ENCODE measurements around the gene SELENOO. TPM values are rescaled to one million over a fixed set of nuclear protein-coding genes. Genes with fewer than 3 reads are reported as not detected.

The SELENOO gene
- total and polyA plus RNA-seq, 4 donors: 11.6 to 105 (median 17.9) TPM

DNA sequence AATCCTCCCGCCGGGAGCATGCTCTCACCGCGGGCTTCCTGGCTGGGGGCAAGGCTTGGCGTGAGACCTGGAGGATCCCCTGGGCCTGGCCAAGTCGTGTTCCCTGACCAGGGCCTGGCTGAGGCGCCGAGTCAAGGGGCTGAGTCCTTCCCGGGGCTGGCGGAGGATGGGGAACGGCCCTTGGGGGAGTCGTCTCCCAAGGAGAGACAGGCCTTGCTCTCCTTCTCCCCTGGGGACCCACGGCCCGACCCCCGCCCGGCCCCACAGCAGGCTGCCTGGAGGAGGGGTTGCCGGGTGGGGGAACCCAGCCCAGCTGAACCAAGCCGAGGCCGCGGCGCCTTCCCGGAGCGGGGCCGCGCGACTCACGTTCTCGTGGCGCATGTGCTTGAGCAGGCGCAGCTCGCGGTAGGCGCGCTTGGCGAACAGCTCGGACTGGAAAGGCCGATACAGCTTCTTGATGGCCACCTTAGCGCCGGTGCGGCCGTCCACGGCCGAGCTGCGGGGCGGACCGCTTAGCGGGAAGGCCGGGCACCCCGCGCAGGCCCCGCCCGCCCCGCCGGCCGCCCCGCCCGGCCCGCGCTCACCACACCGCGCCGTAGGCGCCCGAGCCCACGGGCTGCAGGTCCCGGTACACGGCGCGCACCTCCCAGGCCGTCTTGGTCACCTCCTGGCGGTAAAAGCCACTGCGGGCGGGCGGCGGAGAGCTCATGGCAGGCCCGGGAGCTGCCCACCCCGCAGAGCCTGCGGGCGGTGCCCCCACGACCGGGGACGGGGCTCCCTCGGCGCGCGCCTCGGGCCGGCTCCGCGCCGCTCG lies 60.2 kb downstream of the SELENOO start:
- Histone ChIP-seq H3K36me3 (ENCODE audit: control insufficient read depth in 1 of 2, insufficient read depth in 2 of 2, low read length in 1 of 2) (no peaks in the 10 kb centered on the region), H3K27ac (ENCODE audit: low read depth in 1 of 2, low read length in 2 of 2) (no peak overlapping the region), H3K9me3 (ENCODE audit: control insufficient read depth, low read length) (no peaks in the 10 kb centered on the region), H3K27me3 (ENCODE audit: control insufficient read depth in 1 of 2, insufficient read depth in 2 of 2, low read length in 1 of 2) (no peaks in the 10 kb centered on the region), H3K4me3 (ENCODE audit: low read length in 2 of 2) (peak overlapping the region; percentile 23 to 46), H3K4me1 (ENCODE audit: control insufficient read depth in 1 of 2, insufficient read depth in 2 of 2, low read length in 2 of 2) (no peaks in the 10 kb centered on the region)
- ATAC-seq (ENCODE audit: low FRiP score) (peak; percentile 5), DNase-seq (peak in 1 of 2 donors; percentile 71)
- intact Hi-C loops (cut with DNase I): no loop called here
- 0 to 1% methylated on average over 64 to 92 of the region's 92 CpGs for WGBS, 2 donors

DNA sequence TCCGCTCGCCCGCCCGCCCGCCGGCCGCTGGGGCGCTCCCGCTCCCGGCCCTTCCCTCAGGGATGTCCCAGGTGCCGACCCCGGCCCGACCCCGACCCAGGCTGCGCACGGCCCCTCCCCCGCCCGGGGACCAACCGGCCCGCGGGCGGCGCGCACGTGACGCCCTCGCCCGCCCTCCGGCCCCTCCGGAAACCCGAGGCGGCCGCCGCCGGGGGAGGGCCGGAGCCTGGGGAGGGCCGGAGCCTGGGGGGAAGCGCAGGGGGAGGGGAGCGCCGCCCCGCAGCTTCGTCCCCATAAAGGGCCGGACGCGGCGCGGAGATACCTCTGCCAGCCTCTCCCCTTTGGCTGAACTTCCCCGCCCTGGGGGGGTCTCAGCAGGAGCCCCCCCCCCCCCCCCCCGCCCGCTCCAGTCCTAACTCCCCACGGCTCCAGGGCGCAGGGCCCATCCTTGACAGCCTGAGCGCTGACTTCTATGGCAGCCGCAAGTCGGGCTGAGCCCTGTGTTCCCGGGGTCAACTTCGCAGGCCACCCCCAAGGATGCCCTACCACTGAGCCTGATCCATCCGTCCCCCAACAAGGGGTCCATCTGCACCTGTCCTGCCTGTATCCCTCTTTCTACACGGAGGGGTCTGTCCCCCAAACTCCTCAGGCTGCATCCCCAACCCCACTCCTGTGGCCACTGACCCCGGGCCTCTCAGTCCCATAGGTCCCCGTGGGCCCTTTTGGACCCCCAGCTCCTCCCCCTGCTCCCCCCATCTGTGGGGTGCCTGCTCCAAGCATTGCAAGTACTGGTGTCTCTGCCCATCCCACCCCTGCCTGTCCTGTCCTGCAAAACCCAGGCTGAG lies 61.0 kb downstream of the SELENOO start, which contains the start of gene MAPK12:
Gene MAPK12, minus strand, starts transcription at position 69 of the 845 bp plus-strand sequence. CDS start 174 bp downstream, outside the sequence.
- DNase-seq (no peak), ATAC-seq (ENCODE audit: low FRiP score) (no peak)
- no peaks in the 10 kb centered on the region for H3K9me3 ChIP-seq (ENCODE audit: control insufficient read depth, low read length)
- no peaks in the 10 kb centered on the region for H3K36me3 ChIP-seq (ENCODE audit: control insufficient read depth in 1 of 2, insufficient read depth in 2 of 2, low read length in 1 of 2)
- WGBS, 2 donors: 5 to 11% methylated on average over 31 to 60 of the region's 61 CpGs
- no peaks in the 10 kb centered on the region for H3K27me3 ChIP-seq (ENCODE audit: control insufficient read depth in 1 of 2, insufficient read depth in 2 of 2, low read length in 1 of 2)
- intact Hi-C loops (cut with DNase I): no loop called here
- no peak within 1 kb of the TSS for H3K27ac ChIP-seq (ENCODE audit: low read depth in 1 of 2, low read length in 2 of 2)
- H3K4me1 ChIP-seq (ENCODE audit: control insufficient read depth in 1 of 2, insufficient read depth in 2 of 2, low read length in 2 of 2): no peaks in the 10 kb centered on the region
- H3K4me3 ChIP-seq (ENCODE audit: low read length in 2 of 2): peak within 1 kb of the TSS; percentile 23 to 46

DNA sequence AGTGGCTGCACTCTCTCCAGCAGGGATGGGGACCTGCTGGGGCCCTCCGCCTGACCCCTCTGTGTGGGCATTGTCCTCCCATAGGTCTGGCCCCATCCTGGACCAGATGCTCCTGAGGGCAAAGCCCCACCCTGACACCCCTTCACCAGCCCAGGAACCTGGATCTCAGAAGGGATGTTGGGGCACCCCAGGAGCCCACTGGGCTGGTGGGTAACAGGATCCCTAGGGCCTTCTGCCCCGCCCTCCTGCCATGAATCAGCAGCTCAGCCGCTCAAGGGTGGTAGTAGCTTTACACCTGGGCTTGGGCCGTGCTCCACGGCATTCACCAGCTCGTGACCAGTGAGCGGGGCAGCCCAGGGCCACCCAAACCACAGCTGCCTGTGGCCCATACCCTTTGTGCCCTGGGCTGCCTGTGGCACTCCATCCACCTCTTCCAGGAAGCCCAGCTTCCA lies 61.7 kb downstream of the SELENOO start:
- H3K9me3 ChIP-seq (ENCODE audit: control insufficient read depth, low read length): no peaks in the 10 kb centered on the region
- H3K27me3 ChIP-seq (ENCODE audit: control insufficient read depth in 1 of 2, insufficient read depth in 2 of 2, low read length in 1 of 2): no peaks in the 10 kb centered on the region
- DNase-seq (no peak), ATAC-seq (ENCODE audit: low FRiP score) (no peak)
- no peak overlapping the region for H3K4me3 ChIP-seq (ENCODE audit: low read length in 2 of 2)
- intact Hi-C loops (cut with DNase I): no loop called here
- H3K27ac ChIP-seq (ENCODE audit: low read depth in 1 of 2, low read length in 2 of 2): no peak overlapping the region
- H3K36me3 ChIP-seq (ENCODE audit: control insufficient read depth in 1 of 2, insufficient read depth in 2 of 2, low read length in 1 of 2): no peaks in the 10 kb centered on the region
- WGBS, 2 donors: 84 to 86% methylated on average over 7 of the region's 7 CpGs
- H3K4me1 ChIP-seq (ENCODE audit: control insufficient read depth in 1 of 2, insufficient read depth in 2 of 2, low read length in 2 of 2): no peaks in the 10 kb centered on the region

DNA sequence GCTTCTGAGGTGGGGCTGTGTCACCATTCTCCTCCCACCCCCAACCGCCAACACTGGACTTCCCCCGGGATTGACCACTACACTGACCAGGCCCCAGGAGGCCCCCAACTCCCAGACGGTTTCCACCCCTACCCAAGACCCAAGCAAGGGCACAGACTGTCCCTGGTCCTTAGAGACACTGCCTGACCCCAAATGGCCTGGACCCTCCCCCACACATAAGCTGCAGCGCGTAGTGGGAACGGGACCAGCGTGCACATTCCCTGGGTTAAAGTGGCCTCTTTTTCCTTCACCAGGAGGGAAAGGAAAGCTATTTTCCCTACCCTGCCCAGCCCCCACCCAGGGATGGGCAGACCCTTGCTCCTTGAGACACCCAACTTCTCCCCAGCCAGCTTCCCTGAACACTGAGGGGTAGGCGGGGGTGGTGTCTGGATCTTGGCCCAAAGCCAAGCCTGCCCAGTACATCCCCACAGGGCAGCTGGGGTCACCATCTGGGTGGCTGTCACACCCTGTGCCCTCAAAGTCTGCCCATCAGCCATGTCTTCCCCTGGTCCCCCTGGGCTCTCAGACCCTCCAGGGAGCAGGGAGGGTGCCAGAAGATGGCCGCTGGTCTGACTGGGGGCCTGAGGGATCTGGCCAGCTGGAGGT lies 62.3 kb downstream of the SELENOO start:
- H3K4me1 ChIP-seq (ENCODE audit: control insufficient read depth in 1 of 2, insufficient read depth in 2 of 2, low read length in 2 of 2): no peaks in the 10 kb centered on the region
- no peak overlapping the region for H3K27ac ChIP-seq (ENCODE audit: low read depth in 1 of 2, low read length in 2 of 2)
- 67% methylated on average over 9 of the region's 9 CpGs for WGBS, 2 donors
- no peaks in the 10 kb centered on the region for H3K36me3 ChIP-seq (ENCODE audit: control insufficient read depth in 1 of 2, insufficient read depth in 2 of 2, low read length in 1 of 2)
- no peak for ATAC-seq (ENCODE audit: low FRiP score)
- no peaks in the 10 kb centered on the region for H3K9me3 ChIP-seq (ENCODE audit: control insufficient read depth, low read length)
- no peaks in the 10 kb centered on the region for H3K27me3 ChIP-seq (ENCODE audit: control insufficient read depth in 1 of 2, insufficient read depth in 2 of 2, low read length in 1 of 2)
- DNase-seq: no peak
- intact Hi-C loops (cut with DNase I): no loop called here
- H3K4me3 ChIP-seq (ENCODE audit: low read length in 2 of 2): no peak overlapping the region

DNA sequence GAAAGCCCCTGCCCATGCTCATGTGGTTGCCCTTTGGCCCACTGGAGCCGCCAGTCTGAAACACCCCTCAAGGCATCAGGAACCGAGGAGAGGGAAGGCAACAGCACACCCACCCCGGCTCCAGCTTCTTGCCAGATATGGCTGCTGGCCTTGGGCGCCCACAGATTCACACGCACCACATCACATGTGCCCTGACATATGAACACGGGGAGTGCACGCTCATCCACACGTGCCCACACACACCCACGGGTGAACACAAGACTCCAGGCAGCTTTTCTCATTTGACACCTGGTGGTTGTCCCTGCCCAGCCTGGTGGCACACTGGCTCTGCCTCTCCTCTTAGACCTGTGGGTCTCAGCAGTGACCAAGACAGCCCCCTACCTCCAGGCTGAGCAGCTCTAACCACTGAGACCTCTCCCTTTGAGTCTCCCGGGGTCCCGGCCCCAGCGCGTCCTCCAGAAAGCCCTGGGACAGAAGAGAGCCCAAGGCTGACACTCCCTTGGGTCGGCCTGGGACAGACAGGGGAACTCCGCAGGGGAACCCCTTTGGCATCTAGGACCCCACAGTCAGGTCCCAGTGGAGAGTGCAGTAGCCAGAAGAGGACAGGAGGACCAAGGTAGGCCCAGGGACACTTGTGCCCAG lies 63.4 kb downstream of the SELENOO start:
- Histone ChIP-seq H3K27ac (ENCODE audit: low read depth in 1 of 2, low read length in 2 of 2) (no peak overlapping the region), H3K36me3 (ENCODE audit: control insufficient read depth in 1 of 2, insufficient read depth in 2 of 2, low read length in 1 of 2) (no peaks in the 10 kb centered on the region), H3K4me1 (ENCODE audit: control insufficient read depth in 1 of 2, insufficient read depth in 2 of 2, low read length in 2 of 2) (no peaks in the 10 kb centered on the region), H3K9me3 (ENCODE audit: control insufficient read depth, low read length) (no peaks in the 10 kb centered on the region), H3K27me3 (ENCODE audit: control insufficient read depth in 1 of 2, insufficient read depth in 2 of 2, low read length in 1 of 2) (no peaks in the 10 kb centered on the region), H3K4me3 (ENCODE audit: low read length in 2 of 2) (no peak overlapping the region)
- WGBS, 2 donors: 89 to 90% methylated on average over 15 of the region's 15 CpGs
- intact Hi-C loops (cut with DNase I): no loop called here
- DNase-seq: no peak
- ATAC-seq (ENCODE audit: low FRiP score): no peak

GRCh38 chr22:50264946-50265669 lies 64.3 kb downstream of the SELENOO start:
- no peaks in the 10 kb centered on the region for H3K4me1 ChIP-seq (ENCODE audit: control insufficient read depth in 1 of 2, insufficient read depth in 2 of 2, low read length in 2 of 2)

GRCh38 chr22:50266994-50267393 lies 66.2 kb downstream of the SELENOO start:
- intact Hi-C loops (cut with DNase I): no loop called here
- 47 to 51% methylated on average over 37 of the region's 37 CpGs for whole genome bisulfite sequencing, 2 donors
- H3K4me3 ChIP-seq (ENCODE audit: low read length in 2 of 2): no peak overlapping the region
- ATAC-seq (ENCODE audit: low FRiP score) (no peak), DNase-seq (no peak)
- no peak overlapping the region for H3K27ac ChIP-seq (ENCODE audit: low read depth in 1 of 2, low read length in 2 of 2)
- no peaks in the 10 kb centered on the region for H3K9me3 ChIP-seq (ENCODE audit: control insufficient read depth, low read length)
- no peaks in the 10 kb centered on the region for H3K36me3 ChIP-seq (ENCODE audit: control insufficient read depth in 1 of 2, insufficient read depth in 2 of 2, low read length in 1 of 2)
- H3K27me3 ChIP-seq (ENCODE audit: control insufficient read depth in 1 of 2, insufficient read depth in 2 of 2, low read length in 1 of 2): no peaks in the 10 kb centered on the region
- no peaks in the 10 kb centered on the region for H3K4me1 ChIP-seq (ENCODE audit: control insufficient read depth in 1 of 2, insufficient read depth in 2 of 2, low read length in 2 of 2)

More at GRCh38 chr22:50264946-50265669, 64.3 kb downstream of the SELENOO start:
- no peak for ATAC-seq (ENCODE audit: low FRiP score)
- Histone ChIP-seq H3K27me3 (ENCODE audit: control insufficient read depth in 1 of 2, insufficient read depth in 2 of 2, low read length in 1 of 2) (no peaks in the 10 kb centered on the region), H3K36me3 (ENCODE audit: control insufficient read depth in 1 of 2, insufficient read depth in 2 of 2, low read length in 1 of 2) (no peaks in the 10 kb centered on the region), H3K4me3 (ENCODE audit: low read length in 2 of 2) (no peak overlapping the region), H3K27ac (ENCODE audit: low read depth in 1 of 2, low read length in 2 of 2) (no peak overlapping the region), H3K9me3 (ENCODE audit: control insufficient read depth, low read length) (no peaks in the 10 kb centered on the region)
- no peak for DNase-seq
- 88 to 91% methylated on average over 15 of the region's 15 CpGs for whole genome bisulfite sequencing, 2 donors
- intact Hi-C loops (cut with DNase I): no loop called here
